ENCODE results near the gene ST6GALNAC3.
"Not testable (repeated sequence)": the region's sequence is repeated elsewhere in the genome, so short reads cannot be mapped to it uniquely, and the experiment has no call there.

The ST6GALNAC3 gene

DNA sequence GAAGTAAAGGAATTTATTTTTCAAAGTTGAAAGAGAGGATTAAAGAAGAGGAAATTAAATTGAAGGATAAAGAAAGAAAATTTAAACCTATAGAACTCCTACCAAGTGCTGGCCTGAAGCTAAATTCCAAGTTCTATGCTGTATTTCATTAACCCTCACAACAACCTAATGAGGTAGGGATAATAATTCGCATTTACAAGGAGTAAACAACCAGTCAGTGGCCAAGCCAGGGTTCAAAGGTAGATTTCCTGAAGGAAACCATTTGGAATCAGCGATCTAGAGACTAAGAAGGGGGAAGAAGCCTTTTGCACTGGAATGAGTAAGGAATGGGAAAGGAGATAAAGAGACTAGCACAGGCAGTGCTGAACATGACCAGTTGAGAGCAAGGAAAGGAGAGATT is 526.9 kb downstream of the ST6GALNAC3 start:
- DNase-seq: no peak

DNA sequence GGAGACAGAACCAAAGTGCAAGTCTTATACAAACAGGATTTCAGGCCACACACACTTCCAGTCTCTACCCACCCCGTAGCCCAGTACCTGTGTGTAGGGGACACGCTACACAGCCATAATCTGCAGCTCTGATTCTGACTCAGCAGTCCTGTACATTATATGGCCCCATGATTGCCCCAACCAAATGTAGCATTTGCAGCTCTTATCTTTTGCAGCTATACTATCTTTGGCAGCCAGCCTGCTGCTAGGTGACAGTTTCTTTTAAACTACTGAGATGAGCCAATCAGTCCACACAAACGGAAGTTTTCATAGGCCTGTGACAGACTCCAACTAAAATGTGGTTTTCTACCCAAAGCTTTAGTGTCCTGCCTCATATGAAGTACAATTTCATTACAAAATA is 533.2 kb downstream of the ST6GALNAC3 start:
- no peak for DNase-seq

DNA sequence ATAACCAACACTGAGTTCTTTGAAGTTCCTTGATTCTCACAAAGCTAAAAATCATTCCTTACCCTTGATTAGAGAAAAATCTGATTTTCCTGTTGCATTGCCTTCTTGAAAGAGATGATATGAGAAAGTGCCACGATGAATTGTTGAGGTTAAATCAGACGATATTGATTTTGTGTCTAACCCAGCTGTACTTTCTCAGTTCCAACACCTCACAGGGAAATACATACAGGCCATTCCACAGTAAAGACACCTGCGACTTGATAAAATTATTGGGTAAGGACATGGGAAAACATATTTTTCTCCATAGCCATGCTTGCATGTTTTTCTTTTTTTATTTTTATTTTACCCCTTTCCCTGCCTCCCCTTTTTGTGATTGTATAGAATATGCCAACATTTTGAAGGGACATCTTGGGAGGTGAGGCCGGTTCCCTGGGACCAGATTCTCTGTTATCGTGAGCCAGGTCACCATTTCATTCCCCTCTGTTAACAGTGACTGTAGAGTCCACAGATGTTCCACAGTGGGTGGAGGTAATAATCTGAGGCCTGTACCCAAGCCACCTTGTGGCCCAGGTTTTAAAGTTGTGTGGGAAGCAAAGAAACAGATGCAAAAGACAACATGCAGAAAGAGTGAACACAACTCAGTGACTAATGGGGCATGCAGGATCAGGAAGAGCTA is 537.4 kb downstream of the ST6GALNAC3 start:
- no peak for DNase-seq

DNA sequence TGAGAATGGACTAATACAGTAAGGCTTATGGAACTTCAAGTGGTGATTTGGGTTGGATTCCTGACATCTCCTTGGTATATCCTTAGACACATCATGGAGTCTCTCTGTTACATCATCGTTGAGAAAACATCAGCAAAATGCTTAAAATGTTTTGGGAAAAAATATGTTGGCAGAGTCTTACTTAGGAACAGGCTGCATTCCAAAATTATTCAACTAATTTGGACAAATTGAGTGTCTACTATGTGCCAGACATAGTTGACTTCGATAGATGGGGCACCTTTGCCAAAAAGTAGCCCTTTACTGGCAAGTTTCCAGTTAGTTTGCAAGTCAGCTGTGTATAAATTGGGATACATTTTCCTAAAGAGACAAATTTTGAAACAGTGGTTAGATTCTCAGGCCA is 539.3 kb downstream of the ST6GALNAC3 start:
- DNase-seq: no peak

DNA sequence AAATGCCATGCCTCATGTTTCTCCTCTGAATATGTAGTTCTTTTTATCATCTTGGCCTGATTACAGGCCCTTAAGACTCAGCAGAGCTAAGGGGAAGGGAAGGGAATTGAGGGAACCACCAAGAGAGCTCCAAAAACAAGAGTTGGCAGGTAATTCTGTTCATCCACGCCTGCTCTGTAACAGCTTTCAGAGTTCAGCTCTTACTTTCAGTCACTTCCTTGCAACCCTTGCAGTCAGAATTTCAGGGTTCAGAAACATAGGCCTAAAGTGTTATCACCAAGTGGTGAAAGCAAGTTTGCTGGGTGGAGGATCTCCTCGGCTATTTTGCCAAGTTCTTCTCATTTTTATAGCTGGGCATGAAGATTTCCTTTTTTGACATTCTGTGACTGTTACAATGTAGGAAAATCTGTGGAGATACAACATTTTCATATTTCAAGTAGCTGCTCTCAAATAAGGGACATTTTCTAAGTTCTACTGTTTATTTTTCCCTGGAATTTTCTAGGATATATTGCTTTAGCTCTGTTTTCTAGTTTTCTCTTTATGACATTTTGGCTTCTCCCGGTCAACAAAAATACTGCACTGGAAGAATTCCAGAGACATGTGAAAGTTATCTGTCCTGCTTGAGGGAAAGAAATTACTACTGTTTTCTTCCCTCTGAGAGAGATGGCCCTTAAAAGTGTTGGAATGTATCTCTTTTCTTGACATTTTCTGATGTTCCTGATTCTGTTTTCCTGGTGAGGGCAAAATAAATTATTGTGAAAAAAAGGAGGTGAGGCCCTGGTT is 540.9 kb downstream of the ST6GALNAC3 start:
- DNase-seq: no peak

DNA sequence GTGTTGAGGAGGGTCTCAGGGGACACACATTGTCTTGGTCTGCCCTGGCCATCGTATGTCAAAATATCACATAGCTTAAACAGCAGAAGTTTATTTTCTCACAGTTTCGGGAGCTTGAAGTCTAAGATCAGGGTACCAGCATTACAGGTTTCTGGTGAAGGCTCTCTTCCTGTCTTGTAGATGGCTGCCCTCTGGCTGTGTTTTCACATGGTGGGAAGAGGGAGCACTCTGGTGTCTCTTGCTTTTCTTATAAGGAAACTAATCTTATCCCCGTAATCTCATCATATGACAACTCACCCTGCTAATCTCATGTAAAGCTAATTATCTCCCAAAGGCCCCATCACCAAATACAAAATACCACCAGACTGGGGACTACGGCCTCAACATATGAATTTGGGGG is 545.8 kb downstream of the ST6GALNAC3 start:
- no peak for DNase-seq

DNA sequence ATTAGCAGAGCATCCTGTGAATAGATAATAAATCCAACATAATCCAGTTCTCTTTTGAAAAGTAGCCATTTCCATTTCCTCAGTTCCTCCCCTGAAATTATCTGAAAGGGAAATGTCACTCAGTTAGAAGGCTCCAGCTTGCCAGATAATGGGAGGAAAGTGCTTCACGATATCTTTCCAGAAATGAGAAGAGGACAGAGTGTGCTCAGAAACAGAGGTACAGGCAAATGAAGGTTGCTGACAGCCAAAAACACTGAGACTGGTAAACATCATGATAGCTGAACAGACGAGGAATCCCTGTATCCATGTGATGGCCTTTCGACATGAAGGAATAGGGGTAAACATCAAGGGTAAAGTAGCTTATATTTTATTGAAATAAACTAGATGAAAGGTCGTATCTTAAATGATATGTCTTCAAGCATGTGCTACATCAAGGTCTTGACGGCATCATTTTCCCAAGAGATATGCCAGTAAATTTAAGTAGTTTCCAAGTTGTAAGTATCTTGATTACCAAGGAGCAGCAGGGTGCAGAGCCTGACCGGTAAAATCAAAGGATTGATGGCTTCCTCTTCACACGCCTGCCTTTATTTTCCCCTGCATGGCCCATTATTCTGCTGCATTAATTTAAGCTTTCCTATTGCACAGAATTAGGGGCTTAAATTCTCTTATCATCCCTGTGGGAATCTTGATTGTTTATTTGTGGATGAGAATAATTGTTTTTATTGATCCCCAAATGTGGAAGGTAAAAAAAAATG is 548.4 kb downstream of the ST6GALNAC3 start:
- DNase-seq: no peak

GRCh38 chr1:76625886-76626678 is 551.5 kb downstream of the ST6GALNAC3 start:
- no peak for DNase-seq

DNA sequence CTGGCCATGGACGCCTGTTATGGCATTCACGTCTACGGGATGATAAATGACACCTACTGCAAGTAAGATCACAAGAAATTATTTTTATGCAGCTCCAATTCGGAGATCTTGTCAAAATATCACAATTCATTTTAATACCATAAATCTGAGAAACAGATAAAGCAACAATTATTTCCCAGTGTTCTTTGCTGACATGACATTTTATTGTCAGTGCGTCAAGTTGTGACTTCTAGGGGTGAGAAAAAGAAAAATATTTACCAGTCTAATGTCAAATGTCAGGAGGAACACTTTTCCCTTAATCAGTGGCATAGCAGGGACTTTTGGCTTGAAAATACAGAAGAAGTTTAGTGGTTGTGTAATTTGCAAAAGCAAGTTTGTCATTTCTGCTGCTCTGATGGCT is 553.0 kb downstream of the ST6GALNAC3 start:
- DNase-seq: no peak

DNA sequence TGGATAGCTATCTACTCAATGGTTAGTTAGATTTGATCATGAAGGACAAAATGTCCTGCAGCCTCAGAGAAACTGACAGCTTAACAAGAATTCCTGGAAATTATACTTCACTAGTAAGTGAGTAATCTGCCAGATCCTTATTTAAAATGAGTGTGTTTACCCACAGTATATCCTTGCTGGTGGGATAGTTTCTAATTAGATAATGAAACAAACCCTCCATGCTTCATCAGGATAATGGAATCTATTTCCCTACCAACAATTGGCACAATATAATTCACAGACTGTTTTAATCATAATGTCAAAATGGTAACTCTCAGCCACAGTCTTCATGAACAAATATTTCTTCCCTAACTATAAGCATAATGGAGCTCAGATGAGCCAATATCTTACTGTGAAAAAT is 553.4 kb downstream of the ST6GALNAC3 start:
- no peak for DNase-seq

- no peak for DNase-seq
Observed at GRCh38 chr1:76632136-76632535, 557.6 kb downstream of the ST6GALNAC3 start.

- DNase-seq: no peak
Observed at GRCh38 chr1:76635784-76636183, 561.2 kb downstream of the ST6GALNAC3 start.

GRCh38 chr1:76639181-76639580 is 564.6 kb downstream of the ST6GALNAC3 start:
- DNase-seq: no peak

- no peak for DNase-seq
Observed at GRCh38 chr1:76640092-76640491, 565.5 kb downstream of the ST6GALNAC3 start.

DNA sequence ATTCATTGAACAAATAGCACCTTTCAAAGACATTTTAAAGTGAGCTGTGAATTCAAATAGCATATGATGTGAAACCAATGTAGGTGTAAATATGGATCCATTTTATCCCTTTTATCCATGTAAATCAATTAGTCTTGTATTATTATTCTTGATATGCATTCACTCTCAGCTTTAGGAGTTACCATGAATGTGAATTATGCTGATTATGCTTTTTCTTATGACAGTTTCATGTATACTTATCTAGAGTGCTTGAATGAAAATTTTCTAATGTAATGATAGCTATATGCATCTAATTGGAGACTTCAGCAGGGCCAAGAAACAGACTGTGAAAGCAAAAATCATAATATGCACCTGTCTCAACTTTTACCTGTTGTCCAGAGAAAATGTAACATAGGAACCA is 566.2 kb downstream of the ST6GALNAC3 start:
- DNase-seq: no peak

- no peak for DNase-seq
Observed at GRCh38 chr1:76644139-76644538, 569.6 kb downstream of the ST6GALNAC3 start.

DNA sequence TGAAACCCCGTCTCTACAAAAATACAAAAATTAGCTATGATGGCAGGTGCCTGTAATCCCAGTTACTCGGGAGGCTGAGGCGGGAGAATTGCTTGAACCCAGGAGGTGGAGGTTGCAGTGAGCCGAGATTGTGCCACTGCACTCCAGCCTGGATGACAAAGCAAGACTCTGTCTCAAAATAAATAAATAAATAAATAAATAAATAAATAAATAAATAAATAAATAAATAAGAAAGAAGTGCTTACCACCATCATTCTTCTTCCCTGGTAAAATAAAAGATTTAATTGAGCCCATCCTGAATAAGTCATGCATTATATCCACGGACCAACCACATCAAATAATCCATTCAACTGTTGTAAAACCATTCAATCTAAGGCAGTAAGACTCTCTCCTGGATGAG is 578.3 kb downstream of the ST6GALNAC3 start:
- not testable (repeated sequence) for DNase-seq

DNA sequence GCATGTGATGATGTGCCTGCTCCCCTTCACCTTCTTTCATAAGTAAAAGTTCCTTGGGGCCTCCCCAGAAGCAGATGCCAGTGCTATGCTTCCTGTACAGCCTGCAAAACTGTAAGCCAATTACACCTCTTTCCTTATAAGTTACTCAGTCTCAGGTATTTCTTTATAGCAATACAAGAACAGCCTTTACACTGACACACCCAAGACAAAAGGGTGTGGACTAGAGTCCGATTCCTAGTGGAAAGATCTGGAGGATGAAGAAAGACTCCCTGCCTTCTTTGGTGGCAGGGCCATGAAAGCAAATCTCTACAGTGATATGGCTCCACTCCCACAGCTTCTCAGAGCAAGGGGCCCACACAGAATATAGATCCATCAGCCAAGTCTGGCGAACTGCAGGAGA is 583.1 kb downstream of the ST6GALNAC3 start:
- DNase-seq: no peak

- no peak for DNase-seq
Observed at GRCh38 chr1:76659171-76659940, 584.8 kb downstream of the ST6GALNAC3 start.

- no peak for DNase-seq
Observed at GRCh38 chr1:76661531-76661930, 587.0 kb downstream of the ST6GALNAC3 start.

GRCh38 chr1:76666499-76666898 is 592.0 kb downstream of the ST6GALNAC3 start:
- no peak for DNase-seq

GRCh38 chr1:76668046-76668445 is 593.5 kb downstream of the ST6GALNAC3 start:
- no peak for DNase-seq
